Gastrocnemius medialis (tissue), 4 donors: ENCODE data around the gene GPNMB.

Experiments
- CTCF ChIP-seq, 5 experiments: fragments of 450-650 bp in 3 of 5; fragments of 200-600 bp in 2 of 5; sonication (generic) in 2 of 5; IDR thresholded peaks in 4 of 5; conservative IDR thresholded peaks in 1 of 5; 1 replicate in 4 of 5; 2 replicates in 1 of 5; pipeline ENCODE4 v1.5.1; 2016 to 2019; ENCODE audit warnings: antibody characterized with exemption in 5 of 5, mild to moderate bottlenecking in 3 of 5, moderate library complexity in 3 of 5
- POLR2A ChIP-seq, 2 donors: fragments of 450-650 bp; IDR thresholded peaks; one replicate each; pipeline ENCODE4 v1.6.1; 2017; ENCODE audit warnings: antibody characterized with exemption in 2 of 2, mild to moderate bottlenecking in 2 of 2, moderate library complexity in 2 of 2

- TF ChIP-seq CTCF (IDR thresholded peaks at IDR 0.05 in 4 of 5, conservative IDR thresholded peaks at IDR 0.05 in 1 of 5) (no peak), POLR2A (IDR thresholded peaks at IDR 0.05) (no peak)
Measured at GRCh38 chr7:23264916-23265458, 18.4 kb downstream of the GPNMB start.
